Measurements from ENCODE around the gene ERP29.
"Not testable (repeated sequence)": the region's sequence is repeated elsewhere in the genome, so short reads cannot be mapped to it uniquely, and the experiment has no call there.

Gene ERP29

GRCh38 chr12:112012775-112013600, at the start of gene ERP29, which contains the start of gene TMEM116:
Gene ERP29, plus strand, starts transcription at chr12:112013426. Its CDS starts 40 bp downstream, at chr12:112013466.
Gene TMEM116, minus strand, starts transcription at chr12:112013165. Its CDS starts 7,895 bp downstream, at chr12:112005270.
- DNase-seq (ENCODE audit: low read depth in 3 of 3): peak; percentile 100

DNA sequence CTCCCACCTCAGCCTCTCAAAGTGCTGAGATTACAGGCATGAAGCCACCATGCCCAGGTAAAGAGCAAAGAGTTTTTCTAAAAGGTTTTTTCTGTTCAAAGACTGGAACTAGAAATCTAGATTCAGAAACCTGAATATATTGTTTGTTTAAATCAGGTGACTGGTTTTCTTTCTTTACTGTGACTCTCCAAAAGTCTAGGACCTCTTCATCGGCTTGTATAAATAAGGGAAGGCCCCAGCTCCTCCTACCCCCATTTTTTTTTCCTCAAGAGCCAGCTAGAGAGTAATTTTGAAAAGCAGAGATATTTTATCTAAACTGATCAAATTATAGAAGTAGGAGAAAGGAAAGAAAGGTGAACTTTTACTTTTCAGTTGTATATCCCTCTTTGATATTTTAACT, 48.3 kb upstream of the ERP29 start:
- no peak for DNase-seq (ENCODE audit: low read depth in 3 of 3)

DNA sequence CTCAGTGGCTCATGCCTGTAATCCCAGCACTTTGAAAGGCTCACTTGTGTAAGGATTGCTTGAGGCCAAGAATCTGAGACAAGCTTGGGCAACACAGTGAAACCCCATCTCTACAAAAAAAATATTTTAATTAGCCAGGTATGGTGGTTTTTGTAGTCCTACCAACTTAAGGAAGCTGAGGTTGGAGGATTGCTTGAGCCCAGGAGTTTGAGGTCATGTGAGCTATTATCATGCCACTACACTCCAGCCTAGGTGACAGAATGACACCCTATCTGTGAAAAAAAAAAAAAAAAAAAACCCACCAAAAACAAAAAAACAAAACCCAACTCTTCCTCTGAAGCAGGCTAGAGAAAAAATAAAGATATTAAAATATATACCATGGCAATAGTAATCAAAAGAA, 41.4 kb upstream of the ERP29 start:
- DNase-seq (ENCODE audit: low read depth in 3 of 3): no peak

DNA sequence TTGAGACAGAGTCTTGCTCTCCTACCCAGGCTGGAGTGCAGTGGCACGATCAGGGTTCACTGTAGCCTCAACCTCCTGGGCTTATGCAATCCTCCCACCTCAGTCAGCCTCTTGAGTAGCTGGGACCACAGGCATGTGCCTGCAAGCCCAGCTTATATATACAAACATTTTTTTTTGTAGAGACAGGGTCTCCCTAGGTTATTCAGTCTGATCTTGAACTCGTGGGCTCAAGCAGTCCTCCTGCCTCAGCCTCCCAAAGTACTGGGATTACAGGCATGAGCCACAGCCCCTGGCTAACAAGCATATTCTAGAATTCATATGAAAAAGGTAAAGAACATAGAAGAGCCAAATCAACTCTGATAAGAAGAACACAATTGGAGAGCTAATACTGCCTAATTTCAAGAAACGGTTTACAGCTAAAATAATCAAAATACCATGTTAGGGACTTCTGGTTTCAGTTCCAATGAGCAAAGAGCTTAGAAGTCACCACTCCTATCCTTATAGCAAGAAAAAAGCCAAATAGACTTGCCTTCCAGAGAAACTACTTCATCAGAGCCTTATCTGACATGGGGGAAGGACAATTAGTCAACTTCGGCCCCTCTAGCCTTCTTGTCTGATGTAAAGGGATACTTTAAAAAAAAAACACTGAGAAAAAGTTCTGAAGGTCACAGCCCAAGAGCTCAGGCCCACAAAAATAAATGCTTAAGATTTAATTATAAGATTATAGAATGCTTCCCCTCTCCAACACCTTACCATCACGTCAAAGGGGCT, 37.9 kb upstream of the ERP29 start:
- no peak for DNase-seq (ENCODE audit: low read depth in 3 of 3)

- no peak for DNase-seq (ENCODE audit: low read depth in 3 of 3)
Measured at GRCh38 chr12:111976291-111976690, 36.9 kb upstream of the ERP29 start.

- no peak for DNase-seq (ENCODE audit: low read depth in 3 of 3)
Measured at GRCh38 chr12:111976860-111977259, 36.4 kb upstream of the ERP29 start.

DNA sequence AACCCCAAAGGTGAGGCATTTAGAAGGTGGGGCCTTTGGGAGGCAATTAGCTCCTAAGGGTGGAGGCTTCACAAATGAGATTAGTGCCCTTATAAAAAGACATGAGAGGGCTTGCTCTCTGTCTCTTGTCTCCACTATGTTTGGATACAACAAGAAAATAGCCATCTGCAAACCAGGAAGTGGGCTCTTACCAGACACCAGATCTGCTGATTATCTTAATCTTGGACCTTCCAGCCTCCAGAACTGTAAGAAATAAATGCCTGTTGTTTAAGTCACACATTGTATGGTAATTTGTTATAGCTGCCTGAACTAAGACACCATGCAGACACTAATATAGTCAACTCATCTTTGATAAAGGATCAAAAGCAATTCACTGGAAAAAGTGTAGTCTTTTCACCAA, 34.7 kb upstream of the ERP29 start:
- no peak for DNase-seq (ENCODE audit: low read depth in 3 of 3)

GRCh38 chr12:111980598-111980997, 32.6 kb upstream of the ERP29 start:
- DNase-seq (ENCODE audit: low read depth in 3 of 3): no peak

- DNase-seq (ENCODE audit: low read depth in 3 of 3): no peak
Measured at GRCh38 chr12:111981987-111982386, 31.2 kb upstream of the ERP29 start.

- no peak for DNase-seq (ENCODE audit: low read depth in 3 of 3)
Measured at GRCh38 chr12:111984820-111985219, 28.4 kb upstream of the ERP29 start.

- no peak for DNase-seq (ENCODE audit: low read depth in 3 of 3)
Measured at GRCh38 chr12:111991535-111991934, 21.7 kb upstream of the ERP29 start.

DNA sequence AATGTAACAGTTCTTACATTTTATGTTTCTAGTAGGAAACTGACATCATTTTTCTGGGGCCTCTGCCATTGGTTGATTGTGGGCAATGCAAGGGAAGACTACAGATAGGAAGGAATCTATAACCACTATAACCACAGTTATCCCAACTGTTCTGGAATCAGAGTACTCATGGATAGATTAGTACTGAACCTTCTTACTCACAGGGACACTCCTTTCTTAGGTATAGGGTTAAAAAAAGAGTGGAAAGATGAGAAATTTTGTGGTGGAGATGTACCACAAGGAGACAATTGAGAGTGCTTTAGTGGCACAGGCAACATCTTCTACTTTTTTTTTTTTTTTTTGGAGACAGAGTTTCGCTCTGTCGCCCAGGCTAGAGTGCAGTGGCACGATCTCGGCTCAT, 21.3 kb upstream of the ERP29 start:
- DNase-seq (ENCODE audit: low read depth in 3 of 3): no peak

GRCh38 chr12:111992464-111992863, 20.8 kb upstream of the ERP29 start:
- DNase-seq (ENCODE audit: low read depth in 3 of 3): no peak

- no peak for DNase-seq (ENCODE audit: low read depth in 3 of 3)
Measured at GRCh38 chr12:111993292-111994150, 19.7 kb upstream of the ERP29 start.

GRCh38 chr12:111994211-111995111, 18.8 kb upstream of the ERP29 start:
- not testable (repeated sequence) for DNase-seq (ENCODE audit: low read depth in 3 of 3)

- no peak for DNase-seq (ENCODE audit: low read depth in 3 of 3)
Measured at GRCh38 chr12:111995782-111996480, 17.3 kb upstream of the ERP29 start.

- DNase-seq (ENCODE audit: low read depth in 3 of 3): no peak
Measured at GRCh38 chr12:111997300-111997699, 15.9 kb upstream of the ERP29 start.

DNA sequence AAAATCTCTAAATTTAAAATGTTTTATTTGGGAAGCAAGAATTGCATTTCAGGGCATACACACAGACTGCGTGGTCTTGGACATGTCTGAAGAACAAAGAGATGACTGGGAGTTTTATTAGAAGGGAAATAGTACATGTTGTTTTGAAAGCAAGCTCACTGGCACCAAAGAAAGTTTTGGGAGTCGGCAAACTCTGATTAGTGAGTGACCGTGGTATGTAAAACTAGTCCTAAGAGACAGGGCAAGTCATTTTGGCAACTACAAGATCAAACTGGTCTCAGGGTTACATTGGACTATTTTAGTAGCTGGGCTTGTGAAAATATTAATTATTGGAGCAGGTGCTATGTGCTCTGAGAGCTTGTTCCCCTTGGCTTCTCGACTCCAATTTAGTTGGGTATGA, 15.2 kb upstream of the ERP29 start:
- DNase-seq (ENCODE audit: low read depth in 3 of 3): no peak

- not testable (repeated sequence) for DNase-seq (ENCODE audit: low read depth in 3 of 3)
Measured at GRCh38 chr12:111999129-111999528, 14.1 kb upstream of the ERP29 start.

DNA sequence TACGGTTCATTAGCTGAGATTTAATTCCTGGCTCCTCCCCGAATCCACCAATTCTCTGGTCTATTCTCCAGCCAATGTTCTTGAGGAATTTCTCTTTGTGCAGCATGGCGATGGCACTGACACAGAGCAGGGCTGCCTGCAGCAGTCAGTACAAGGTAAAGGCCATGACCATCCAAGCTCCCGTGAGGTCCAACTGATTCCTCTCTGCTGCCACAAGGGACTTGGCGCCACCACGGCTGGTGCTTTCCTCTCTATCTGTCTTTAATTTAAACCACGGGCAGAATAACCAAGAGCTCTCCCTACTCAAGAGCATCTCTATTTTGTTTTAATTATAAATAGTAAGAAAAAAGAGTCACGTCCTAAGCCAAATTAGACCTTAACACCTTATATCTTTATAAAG, 12.4 kb upstream of the ERP29 start:
- no peak for DNase-seq (ENCODE audit: low read depth in 3 of 3)

Data from stimulated activated CD4-positive, alpha-beta T cell treated with anti-CD3 and anti-CD28 coated beads, TNF-alpha, amount 100 ng/mL, for 4 hours (primary cell).